CD4-positive, alpha-beta T cell treated with Interleukin-2 at 100 ng/mL for 4 hours (primary cell): ENCODE results near the gene KMT2B.
A peak's percentile ranks its signal among the peaks of the same experiment; 100 is the strongest.

Source experiments
- DNase-seq: peaks from one replicate; pipeline ENCODE4 v3.0.0-alpha.2; 2020; ENCODE audit warnings: low spot score

The KMT2B gene

DNA sequence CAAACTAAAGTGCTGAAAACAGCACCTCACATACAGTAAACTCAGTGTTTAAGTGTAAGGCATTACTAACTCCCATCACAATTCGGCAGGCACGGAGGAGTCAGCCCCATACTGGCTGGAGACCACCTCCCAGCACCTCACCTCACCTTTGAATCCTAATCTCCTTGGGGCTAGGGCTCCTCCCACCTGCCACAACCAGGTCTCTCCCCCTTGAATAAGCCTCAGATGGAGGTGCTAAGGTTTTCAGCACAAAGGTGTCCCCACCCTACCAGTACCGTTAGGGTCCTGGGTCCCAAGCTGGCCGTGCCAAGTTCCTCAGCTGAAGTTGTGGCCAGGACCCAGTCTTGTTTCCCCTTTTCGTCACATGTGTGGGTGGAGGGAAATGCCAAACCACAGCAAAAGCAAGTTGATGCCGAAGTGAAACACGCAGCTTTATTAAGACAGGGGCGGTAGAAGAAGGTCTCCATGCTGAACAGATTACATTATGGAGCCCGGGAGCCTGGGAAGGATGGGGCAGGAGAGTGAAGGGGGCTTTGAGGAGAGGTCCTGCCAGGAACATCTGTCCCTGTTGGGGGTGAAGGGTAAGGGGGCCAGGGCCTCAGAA lies 24.4 kb downstream of the KMT2B start, which contains the start of gene IGFLR1:
Gene IGFLR1, minus strand, starts transcription at position 332 of the 604 bp plus-strand sequence. CDS start 1,272 bp downstream, outside the sequence.
- peak; percentile 72 for DNase-seq

DNA sequence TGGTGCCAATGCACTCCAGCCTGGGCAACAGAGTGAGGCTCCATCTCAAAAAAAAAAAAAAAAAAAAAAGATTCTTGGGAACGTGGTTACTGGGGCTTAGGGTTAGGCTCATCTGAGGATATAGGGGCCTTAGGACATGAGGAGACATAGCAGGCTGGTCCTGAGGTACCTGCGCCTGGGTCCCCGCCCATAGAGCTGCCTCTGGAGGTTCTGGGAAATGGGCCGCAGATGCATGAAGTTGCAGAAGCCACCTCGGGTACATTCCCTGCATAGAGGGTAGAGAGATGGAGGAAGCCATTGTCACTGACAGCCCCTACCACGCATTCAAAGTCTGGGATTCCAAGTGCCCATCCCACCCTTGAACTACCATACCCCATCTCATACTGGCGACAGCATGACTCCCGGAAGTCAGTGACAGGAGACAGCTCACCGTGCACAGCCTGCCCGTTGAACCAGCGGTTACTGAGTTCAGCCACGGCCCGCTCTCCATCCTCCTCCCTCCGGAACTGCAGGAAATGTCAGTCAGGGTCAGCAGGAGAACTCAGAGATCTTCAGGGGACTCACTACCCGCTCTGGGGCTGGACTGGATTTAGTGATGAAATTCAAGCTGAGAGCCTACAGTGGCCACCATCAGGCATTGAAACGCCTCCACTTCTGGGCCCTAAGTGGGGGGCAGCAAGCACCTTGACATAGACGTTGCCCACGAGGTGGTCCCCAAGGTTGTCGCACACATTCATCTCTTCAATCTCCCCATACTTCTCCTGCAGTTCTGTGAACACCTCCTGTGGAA lies 26.0 kb downstream of the KMT2B start:
- DNase-seq = no peak

DNA sequence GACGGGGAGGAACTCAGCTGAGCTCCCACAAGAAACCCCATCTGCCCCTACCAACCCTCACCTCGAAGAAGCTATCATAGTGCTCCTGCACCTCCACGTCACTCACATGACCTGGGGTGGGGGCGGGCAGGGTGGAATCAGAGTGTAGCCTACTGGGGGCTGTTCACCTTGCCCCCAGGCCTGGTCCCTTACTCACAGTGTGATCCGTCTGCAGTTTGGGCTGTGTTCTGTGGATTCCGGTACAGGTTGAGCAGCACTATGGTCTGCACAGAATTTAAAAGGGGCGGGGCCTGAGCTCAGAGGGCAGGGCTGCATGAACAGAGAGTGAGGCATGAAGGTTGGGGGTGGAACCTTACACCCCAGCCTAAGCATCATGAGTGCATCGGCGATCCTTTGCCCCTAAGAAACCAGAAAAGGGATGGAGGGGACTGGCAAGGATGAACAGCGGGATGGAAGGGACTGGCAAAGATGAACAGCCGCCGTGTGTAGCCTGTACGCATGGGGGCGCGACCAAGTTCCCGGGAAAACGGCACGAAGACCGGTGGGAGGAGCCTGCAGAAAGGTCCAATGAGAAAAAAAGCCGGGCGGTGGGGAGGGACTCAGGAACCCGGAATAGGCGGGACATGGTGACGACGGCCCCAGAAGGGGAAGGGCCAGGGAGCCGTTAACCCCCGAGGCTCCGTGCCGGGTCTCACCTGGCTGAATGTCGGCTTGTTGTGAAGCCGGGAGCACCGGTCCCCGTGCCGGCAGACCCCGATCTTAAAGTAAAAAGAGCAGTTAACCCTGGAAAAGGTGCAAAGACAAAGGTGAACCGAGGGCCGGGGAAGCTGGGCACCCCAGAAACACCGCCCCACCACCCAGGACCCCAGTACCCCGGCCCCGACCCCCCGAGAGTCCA lies 26.9 kb downstream of the KMT2B start:
- peak; percentile 95 for DNase-seq

DNA sequence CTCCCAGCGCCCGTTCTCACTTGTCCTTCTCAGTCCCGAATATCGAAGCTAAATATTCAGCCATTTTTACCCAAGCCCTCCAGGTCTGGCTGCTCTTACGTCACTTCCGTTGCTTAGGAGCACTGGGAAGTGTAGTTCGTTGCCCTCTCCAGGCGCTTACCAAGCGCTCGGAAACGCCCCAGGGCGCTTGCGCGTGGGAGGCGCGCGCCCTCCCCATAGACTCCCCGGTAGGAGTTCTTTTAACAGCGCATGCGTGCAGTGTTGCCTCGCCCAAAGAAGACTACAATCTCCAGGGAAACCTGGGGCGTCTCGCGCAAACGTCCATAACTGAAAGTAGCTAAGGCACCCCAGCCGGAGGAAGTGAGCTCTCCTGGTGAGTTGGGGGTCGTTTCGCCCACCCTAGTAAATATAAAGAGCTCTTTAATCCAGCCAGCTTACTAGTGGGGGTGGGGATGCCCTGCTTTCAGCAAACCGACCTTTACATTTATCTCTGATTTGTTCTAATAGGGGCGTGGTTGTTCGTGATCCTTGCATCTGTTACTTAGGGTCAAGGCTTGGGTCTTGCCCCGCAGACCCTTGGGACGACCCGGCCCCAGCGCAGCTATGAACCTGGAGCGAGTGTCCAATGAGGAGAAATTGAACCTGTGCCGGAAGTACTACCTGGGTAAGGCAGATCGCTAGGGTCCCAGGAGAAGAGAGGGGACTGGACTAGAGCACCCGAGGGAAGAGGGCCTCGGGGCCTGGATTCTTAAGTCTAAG lies 27.7 kb downstream of the KMT2B start, which contains the start of the genes PSENEN and U2AF1L4:
Gene PSENEN, plus strand, starts transcription at position 324 of the 759 bp plus-strand sequence. Its CDS starts 280 bp downstream, at position 604.
Gene U2AF1L4, minus strand, starts transcription at position 91 of the 759 bp plus-strand sequence. Its CDS starts 27 bp downstream, at position 64.
- peak; percentile 99 for DNase-seq

DNA sequence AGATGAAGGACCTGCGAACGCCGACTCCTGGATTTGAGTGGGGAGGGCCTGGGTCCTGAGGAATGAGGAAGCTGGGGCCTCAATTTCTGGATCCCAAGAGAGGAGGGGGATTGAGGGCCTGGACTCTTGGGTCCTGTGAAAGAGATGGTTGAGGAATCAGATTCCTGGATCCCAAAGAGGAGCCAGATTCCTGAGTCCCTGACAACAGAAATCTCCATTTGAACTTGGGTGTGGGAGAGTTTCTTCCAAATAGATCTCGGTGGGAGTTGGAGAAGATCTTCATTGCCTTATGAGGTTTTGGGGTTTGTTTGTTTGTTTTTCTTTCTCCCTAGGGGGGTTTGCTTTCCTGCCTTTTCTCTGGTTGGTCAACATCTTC lies 28.3 kb downstream of the KMT2B start:
- no peak for DNase-seq

DNA sequence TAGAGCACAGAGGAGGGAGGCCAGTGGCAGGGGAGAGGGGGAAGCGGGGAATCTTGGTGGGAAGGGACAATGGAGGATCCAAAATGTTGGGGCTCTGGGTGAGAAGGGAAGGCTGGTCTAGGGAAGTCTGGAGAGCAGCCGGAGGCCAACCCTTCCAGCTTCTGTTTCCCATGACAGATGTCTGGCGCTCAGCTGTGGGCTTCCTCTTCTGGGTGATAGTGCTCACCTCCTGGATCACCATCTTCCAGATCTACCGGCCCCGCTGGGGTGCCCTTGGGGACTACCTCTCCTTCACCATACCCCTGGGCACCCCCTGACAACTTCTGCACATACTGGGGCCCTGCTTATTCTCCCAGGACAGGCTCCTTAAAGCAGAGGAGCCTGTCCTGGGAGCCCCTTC lies 28.7 kb downstream of the KMT2B start:
- no peak for DNase-seq

DNA sequence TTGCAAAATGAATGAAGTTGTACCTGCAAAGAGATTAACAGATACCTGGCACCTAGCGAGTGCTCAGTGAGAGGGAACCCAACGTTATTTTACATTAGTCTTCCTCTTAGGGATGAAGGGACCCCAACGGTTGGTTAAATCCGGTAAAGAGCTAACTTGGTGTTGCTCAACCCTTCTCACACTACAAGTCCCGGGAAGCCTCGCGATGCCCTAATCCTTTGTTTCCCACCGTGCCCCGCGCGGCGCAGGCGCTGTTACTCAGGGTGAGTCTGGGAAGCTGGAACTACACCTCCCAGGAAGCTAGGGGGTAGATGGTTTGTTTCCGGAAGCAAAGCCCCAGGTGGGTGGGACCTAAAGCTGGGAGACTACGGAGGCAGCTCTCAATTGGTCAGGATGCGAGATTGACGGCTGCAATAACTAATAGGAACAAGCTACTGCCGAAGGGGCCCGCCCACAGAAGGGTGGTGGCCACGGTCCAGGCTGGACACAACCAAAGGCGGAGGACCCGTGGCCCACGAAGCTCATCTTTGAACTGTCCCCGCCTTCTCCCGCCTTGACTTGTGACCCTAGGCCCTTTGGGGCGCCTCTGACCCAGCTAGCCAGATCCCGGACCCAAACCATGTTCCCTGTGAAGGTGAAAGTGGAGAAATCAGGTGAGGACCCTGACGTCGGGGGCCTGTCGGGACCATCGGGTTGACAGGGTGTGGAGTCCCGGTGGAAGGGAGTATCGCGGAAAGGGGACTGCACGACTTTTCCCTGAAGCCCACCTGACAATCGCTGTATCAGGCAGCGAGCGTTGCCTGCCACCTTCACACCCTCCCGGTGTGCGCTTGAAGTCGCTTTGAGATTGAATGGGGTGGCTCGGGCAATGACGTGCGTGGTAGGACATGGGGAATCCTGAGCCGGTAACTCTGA lies 30.6 kb downstream of the KMT2B start, which contains the start of gene LIN37:
Gene LIN37, plus strand, starts transcription at position 471 of the 915 bp plus-strand sequence. Its CDS starts 149 bp downstream, at position 620.
- DNase-seq = peak; percentile 99

DNA sequence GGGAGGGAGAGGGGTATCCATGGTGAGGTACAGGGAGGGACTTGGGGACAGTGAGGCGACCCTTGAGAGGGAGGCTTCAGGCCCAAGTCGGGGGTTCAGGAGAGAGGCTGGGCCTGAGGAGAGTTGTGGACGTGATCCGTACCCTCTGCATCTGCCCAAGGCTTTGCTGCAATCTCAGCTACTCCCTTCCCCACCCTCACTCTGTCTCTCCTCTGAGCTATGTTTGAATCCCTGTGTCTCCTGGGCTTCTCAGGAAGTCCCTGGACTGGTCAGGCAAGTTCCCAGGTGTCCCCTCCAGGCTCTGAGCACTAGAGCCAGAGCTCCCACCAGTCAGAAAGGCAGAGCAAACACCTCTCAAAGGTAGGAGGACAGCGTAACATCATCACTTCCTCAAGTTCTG lies 32.4 kb downstream of the KMT2B start:
- no peak for DNase-seq

DNA sequence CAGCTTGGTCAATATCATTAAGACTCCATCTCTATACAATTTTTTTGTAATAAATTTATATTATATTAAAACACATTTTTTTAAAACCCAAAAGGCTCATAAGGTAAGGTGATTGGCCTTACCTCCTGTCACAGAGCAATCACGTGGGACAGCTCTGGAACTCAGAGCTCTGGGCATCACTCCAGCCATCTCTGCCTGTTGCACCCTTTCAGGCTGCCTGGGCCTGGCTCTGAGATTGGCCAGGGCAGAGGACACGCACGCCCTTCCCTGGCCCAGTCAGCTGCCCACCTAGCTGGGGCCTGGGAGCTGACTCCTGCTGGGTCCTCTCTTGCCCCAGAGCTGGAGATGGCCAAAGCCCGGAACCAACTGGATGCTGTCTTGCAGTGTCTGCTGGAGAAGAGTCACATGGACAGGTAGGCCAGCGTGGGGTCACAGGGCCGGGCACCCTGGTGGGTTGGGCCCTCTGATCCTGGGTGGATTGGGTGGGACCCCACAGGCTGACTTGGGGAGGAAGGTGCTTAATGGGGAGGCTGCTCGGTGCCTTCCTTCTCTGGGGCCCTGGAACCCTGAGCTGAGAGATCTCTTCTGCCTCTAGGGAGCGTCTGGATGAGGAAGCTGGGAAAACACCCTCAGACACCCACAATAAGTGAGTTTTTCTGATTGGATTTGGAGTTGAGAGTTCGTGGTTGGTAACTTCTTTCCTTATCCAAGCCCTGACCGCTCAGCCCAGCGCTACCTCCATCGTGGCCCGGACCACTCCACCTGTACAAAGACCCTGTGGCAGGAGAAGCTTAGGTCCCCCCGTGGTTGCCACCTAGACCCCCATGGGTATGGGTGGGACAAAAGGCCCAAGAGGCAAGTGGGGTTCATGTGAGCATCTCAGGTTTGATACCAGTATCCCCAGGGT lies 34.3 kb downstream of the KMT2B start:
- DNase-seq = no peak

DNA sequence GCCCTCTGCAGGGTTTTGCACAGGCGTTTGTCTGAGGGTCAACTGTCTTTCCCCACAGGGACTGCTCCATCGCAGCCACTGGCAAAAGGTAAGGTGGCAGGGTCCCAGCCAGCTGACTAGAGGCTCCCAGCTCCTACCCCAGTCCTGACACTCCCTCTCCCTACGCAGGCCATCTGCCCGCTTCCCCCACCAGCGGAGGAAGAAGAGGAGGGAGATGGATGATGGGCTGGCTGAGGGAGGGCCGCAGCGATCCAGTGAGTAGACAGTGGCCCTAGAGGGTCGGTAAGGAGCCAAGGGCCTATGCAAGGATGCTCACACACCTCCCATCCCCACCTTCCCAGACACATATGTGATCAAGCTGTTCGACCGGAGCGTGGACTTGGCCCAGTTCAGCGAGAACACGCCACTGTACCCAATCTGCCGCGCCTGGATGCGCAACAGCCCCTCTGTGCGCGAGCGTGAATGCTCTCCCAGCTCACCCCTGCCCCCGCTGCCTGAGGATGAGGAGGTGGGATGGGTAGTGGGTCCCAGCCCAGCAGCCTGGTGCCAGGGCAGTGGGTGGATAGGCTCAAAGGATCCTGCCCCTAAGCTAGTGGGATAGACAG lies 35.0 kb downstream of the KMT2B start:
- DNase-seq = no peak

DNA sequence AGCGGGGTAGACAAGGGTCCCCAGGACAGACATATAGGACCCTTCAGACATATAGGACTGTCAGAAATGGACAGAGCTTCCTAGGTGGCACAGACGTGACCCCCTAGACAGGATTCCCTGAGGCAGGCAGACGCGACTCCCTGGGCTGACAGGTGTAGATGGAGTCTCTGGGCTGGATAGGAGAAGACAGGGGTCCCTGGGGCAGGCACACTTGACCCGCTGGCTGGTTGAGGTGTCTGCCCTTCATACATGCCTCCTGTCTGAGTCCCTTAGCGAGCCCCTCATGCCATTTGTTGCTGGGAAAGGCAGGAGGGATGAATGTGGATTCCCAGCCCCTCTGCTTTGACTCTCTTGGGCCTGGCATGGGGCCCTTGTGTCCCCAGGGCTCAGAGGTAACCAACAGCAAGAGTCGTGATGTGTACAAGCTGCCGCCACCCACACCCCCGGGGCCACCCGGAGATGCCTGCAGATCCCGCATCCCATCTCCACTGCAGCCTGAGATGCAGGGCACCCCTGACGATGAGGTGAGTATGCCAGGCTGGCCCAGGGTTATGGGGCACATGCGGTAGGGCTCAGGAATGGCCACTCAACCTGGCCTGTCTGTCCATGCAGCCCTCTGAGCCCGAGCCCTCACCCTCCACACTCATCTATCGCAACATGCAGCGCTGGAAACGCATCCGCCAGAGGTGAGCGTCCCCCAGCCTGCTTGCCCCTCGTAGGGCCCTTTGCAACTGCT lies 36.0 kb downstream of the KMT2B start:
- no peak for DNase-seq

DNA sequence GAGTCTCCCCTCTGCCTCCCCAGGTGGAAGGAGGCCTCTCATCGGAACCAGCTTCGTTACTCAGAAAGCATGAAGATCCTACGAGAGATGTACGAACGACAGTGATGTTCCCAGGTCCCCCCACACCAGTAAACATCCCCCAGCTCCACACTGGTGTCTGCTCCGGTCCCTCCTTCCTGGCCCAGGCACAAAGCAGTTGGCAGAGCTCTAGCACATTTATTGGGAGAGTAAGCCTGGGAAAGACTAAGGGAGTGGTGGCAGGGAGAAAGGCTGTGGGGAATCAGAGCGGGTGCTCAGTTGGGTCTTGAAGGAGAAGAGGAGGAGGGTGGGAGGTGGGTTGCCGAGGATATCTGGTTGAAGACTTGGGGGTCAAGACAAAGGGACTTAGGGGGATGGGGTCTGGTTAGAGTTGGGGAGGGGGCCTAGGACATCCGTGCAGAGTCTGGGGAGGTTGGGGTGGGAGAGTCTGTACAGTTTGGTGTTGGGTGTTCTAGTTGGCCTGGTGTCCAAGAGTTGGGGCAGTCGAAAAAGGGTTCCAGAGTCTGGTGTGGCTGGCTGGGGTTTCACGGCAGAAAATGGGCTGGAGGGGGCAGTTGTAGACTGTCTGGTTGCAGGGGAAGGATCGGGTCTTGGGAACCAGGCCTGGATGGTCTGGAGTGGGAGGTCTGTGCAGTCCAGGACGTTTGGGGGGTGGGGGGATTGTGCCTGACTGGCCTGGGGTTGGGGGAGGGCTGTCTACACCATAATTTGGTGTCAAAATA lies 36.7 kb downstream of the KMT2B start:
- DNase-seq = no peak

DNA sequence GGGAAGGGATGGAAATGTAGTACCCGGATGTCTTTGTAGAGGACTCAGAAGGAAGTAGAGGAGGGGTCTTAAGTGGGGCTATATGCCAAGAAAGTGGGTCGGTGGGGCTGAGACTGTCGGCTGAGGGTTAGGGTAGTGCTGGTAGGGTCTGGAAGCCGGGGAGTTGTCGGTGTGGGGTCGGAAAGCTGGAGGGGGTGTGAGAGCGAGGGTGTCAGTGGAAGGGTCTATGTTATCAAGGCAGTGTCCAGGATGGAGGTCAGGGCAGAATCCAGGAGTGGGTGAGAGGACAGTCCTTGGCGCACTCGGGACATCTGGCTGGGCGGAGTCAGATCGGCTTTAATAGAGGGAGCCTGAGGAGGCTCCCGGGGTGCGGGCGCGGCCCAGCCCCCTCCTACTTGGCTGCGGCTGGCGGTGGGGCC lies 37.3 kb downstream of the KMT2B start:
- DNase-seq = no peak

DNA sequence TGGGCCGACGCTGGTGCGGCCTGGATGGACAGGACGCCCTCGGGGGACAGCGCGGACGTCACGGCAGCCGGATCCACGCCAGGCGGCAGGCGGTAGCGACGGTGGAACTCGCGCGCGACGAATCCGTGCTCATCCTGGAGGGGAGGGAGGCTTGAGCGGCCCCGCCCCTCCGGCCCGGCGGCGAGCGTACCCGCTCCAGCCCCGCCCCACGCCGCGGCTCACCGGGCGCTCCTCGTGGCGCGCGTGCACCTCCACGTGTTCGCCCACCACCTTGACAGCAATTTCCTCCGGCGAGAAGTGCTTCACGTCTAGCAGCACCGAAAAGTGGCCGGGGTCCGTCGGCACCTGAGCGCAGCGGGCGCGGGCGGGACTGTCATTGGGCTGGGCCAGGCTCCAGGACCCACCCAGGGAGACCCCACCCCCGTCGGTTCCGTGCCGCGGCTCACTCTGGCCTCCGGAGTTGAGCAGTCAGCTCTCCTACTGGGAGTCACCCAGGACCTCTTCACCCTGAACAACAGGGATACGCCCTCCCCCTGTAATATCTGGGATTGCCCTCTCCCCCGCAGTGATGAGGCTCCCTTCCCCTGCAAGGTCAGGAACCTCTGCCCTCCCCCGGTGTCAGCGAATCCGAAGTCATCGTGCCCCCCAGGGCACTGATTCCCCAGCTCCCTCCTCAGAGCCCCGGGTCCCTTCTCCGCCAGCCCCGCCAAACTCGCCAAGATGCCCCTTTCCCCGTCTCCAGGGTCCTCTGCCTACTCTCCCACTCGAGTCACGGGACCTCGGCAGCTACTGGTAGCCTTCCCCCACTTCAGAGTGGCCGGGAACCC lies 38.0 kb downstream of the KMT2B start:
- DNase-seq = peak; percentile 51

DNA sequence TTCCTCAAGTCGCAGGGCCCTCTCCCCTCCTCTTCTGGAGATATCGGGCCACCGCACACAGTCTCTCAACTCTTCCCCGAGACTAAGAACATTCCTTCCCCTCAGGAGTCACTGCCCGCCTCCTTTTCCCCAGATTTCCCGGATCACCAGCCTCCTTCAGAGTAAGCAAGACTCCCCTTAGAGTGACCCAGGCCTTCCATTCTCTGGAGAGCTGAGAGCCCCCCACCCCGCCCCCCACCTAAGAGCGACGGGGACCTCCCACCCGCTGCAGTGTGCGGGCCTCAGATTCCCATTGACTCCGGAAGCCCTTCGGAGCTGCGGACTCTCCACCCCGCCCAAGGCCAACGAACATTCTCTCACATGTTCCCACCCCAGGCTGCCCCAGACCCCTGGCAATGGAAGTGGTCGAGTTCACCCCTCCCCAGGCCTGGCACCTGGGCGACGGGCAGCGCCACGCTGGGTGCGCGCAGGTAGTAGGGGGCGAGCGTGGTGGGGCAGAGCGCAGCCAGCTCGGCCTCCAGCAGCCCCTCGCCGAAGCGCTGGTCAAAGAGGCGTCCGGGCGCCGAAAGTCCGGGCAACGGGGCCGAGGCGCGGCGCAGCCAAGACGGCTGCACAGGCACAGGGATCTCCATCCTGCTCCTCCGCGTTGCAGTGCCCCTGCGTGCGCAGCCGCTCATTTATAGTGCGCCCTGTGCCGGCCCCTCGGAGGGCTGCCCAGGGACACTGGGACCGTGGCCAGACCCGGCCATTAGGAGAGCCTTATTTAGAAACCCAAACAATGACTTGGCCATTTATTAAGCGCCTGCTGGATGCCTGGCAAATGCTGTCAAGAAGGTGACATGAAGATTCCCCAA lies 38.8 kb downstream of the KMT2B start, which contains the start of gene HSPB6:
Gene HSPB6, minus strand, starts transcription at position 653 of the 854 bp plus-strand sequence. Its CDS starts 21 bp downstream, at position 632.
- DNase-seq = no peak
